SK-N-SH (cell line): Measurements from ENCODE around the gene GALNT17.

Experiments used
- TF ChIP-seq, protein P1 (sequence below): IDR thresholded peaks from 2 replicates; pipeline ENCODE4 v1.4.0; 2012; ENCODE audit warnings: low read depth
- TF ChIP-seq, protein P2 (sequence below): fragments of 200-600 bp; sonication (generic); IDR thresholded peaks from 2 replicates; pipeline ENCODE4 v1.6.1; 2017; ENCODE audit warnings: antibody characterized with exemption, mild to moderate bottlenecking, moderate library complexity

DNA sequence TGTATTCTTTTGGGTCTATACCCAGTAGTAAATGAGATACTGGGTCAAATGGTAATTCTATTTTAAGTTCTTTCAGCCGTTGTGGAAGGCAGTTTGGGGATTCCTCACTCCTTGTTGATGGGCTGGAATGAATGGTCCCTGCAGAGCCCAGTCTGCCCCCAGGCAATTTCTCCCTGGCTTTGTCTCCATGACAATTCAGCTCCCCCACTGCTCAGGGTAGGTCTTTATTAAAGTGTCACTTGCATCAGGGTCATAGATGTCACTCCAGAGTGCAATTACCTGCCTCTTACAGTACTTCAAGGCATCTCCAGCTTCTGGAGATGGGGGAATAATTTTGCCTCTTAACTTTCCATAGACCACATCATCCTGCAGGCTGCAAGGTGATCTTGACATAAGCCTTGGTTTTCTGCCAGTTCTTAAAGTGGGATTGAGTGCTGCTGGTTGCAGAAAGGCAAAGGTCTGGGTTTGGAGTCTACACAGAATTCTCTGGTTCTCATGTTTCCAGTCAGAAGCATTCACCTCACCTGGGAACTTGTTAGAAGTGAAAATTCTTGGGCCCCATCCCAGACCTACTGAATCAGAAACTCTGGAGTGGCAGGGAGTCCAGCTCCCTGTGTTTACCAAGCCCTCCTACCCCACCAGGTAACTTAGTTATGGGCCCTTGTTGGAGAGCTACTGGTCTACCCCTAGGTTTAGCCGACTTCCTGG is 442.4 kb downstream of the GALNT17 start:
- TF ChIP-seq, protein P1, sequence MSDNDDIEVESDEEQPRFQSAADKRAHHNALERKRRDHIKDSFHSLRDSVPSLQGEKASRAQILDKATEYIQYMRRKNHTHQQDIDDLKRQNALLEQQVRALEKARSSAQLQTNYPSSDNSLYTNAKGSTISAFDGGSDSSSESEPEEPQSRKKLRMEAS, result no peak
- TF ChIP-seq, protein P2, sequence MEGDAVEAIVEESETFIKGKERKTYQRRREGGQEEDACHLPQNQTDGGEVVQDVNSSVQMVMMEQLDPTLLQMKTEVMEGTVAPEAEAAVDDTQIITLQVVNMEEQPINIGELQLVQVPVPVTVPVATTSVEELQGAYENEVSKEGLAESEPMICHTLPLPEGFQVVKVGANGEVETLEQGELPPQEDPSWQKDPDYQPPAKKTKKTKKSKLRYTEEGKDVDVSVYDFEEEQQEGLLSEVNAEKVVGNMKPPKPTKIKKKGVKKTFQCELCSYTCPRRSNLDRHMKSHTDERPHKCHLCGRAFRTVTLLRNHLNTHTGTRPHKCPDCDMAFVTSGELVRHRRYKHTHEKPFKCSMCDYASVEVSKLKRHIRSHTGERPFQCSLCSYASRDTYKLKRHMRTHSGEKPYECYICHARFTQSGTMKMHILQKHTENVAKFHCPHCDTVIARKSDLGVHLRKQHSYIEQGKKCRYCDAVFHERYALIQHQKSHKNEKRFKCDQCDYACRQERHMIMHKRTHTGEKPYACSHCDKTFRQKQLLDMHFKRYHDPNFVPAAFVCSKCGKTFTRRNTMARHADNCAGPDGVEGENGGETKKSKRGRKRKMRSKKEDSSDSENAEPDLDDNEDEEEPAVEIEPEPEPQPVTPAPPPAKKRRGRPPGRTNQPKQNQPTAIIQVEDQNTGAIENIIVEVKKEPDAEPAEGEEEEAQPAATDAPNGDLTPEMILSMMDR, result no peak
